MCF 10A (cell line): ENCODE data around the gene PTPRF. TPM values are rescaled to one million over a fixed set of nuclear protein-coding genes. Genes with fewer than 3 reads are reported as not detected.

Experiments
- BruUV-seq: library from RNA; stranded (reverse); fragments of 400-500 nt; replicated peaks from 2 replicates; lab custom pipeline; 2021; lab: Mats Ljungman, UMichigan
- CTCF ChIA-PET: fragments of 300-600 bp; sonication (Branson Sonifier 250); formaldehyde crosslinking; extraction: SDS; loops from one replicate; lab custom pipeline; 2021; ENCODE audit warnings: antibody characterized with exemption, inconsistent platforms; lab: Yijun Ruan, JAX
- POLR2A ChIA-PET: fragments of 300-600, 350-650 bp; sonication (Branson Sonifier 250); formaldehyde crosslinking; extraction: SDS; loops from one replicate; lab custom pipeline; 2020; ENCODE audit warnings: antibody characterized with exemption, inconsistent platforms; lab: Yijun Ruan, JAX
- DNase-seq: peaks from one replicate; pipeline ENCODE4 v3.0.0-alpha.2; 2018; ENCODE audit not compliant: unreplicated experiment
- H3K27ac Mint-ChIP-seq: one replicate; pipeline ENCODE4 v1.8.0; 2022; ENCODE audit warnings: mild to moderate bottlenecking, low read depth, mixed read lengths; ENCODE audit not compliant: unreplicated experiment
- H3K27me3 Mint-ChIP-seq: one replicate; pipeline ENCODE4 v1.8.0; 2022; ENCODE audit warnings: mixed read lengths; ENCODE audit not compliant: insufficient read depth, unreplicated experiment
- H3K36me3 Mint-ChIP-seq: one replicate; pipeline ENCODE4 v1.8.0; 2022; ENCODE audit warnings: mild to moderate bottlenecking, moderate library complexity, mixed read lengths; ENCODE audit not compliant: insufficient read depth, unreplicated experiment
- H3K4me1 Mint-ChIP-seq: one replicate; pipeline ENCODE4 v1.8.0; 2022; ENCODE audit warnings: mixed read lengths; ENCODE audit not compliant: insufficient read depth, unreplicated experiment
- H3K4me3 Mint-ChIP-seq: one replicate; pipeline ENCODE4 v1.8.0; 2022; ENCODE audit warnings: mild to moderate bottlenecking, moderate library complexity, mixed read lengths; ENCODE audit not compliant: unreplicated experiment
- H3K9me3 Mint-ChIP-seq: one replicate; pipeline ENCODE4 v1.8.0; 2022; ENCODE audit warnings: mixed read lengths; ENCODE audit not compliant: unreplicated experiment
- CTCF ChIP-seq: fragments of 200-600 bp; IDR thresholded peaks from one replicate; pipeline ENCODE4 v1.8.0; 2022; ENCODE audit warnings: antibody characterized with exemption, mild to moderate bottlenecking; ENCODE audit not compliant: unreplicated experiment
- intact Hi-C: fragments of 100-400 bp; cut with micrococcal nuclease; formaldehyde crosslinking; loops from 2 replicates; pipeline ENCODE4 v1.14.1; 2022
- total RNA-seq: library from RNA; stranded (reverse); gene quantifications from 2 replicates; pipeline ENCODE4 v1.2.3, GENCODE V29; 2022

The PTPRF gene
- total RNA-seq, 1 experiment from 2014 or later, result 67.2 TPM

GRCh38 chr1:43606624-43607023 lies 75.9 kb downstream of the PTPRF start:
- intact Hi-C loops, result no loop called here
- no peak for DNase-seq
- Mint-ChIP-seq H3K36me3 (peaks cover 37% of the 10 kb centered on the region), H3K4me3 (no peak overlapping the region), H3K4me1 (peaks cover 5% of the 10 kb centered on the region), H3K27ac (no peak overlapping the region), H3K9me3 (no peaks in the 10 kb centered on the region), H3K27me3 (no peaks in the 10 kb centered on the region)
- no peak for TF ChIP-seq CTCF
- ChIA-PET POLR2A (no interaction called here), CTCF (interaction anchor here (0.6 to 0.7 kb wide), 2 partner anchors 91 to 107 kb away, joined by 3 read pairs; no protein-coding TSS in a partner anchor)
- BruUV-seq, result no TSS peak

- H3K4me3 Mint-ChIP-seq, result no peak overlapping the region
- no peaks in the 10 kb centered on the region for H3K27me3 Mint-ChIP-seq
- H3K27ac Mint-ChIP-seq, result no peak overlapping the region
- no TSS peak for BruUV-seq
- intact Hi-C loops, result no loop called here
- H3K36me3 Mint-ChIP-seq, result peaks cover 39% of the 10 kb centered on the region
- ChIA-PET POLR2A (no interaction called here), CTCF (no interaction called here)
- DNase-seq, result no peak
- no peaks in the 10 kb centered on the region for H3K9me3 Mint-ChIP-seq
- no peak for TF ChIP-seq CTCF
- H3K4me1 Mint-ChIP-seq, result peaks cover 5% of the 10 kb centered on the region
Observed at GRCh38 chr1:43608827-43609226, 78.1 kb downstream of the PTPRF start.

DNA sequence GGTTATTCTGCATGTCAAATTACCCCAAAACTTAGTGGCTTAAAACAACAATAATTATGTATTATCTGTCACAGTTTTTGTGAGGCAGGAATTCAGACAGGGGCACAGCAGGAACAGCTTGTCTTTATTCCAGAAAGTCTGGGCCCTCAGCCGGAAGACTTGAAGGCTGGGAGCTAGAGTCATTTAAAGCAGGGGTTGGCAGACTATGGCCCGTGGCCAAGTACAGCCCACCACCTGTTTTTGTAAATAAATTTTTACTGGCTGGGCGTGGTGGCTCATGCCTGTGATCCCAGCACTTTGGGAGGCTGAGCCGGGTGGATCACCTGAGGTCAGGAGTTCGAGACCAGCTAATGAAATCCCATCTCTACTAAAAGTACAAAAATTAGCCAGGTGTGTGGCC lies 79.7 kb downstream of the PTPRF start:
- peaks cover 31% of the 10 kb centered on the region for H3K36me3 Mint-ChIP-seq
- no TSS peak for BruUV-seq
- H3K27me3 Mint-ChIP-seq, result no peaks in the 10 kb centered on the region
- H3K27ac Mint-ChIP-seq, result no peak overlapping the region
- ChIA-PET POLR2A (interaction anchor here (0.8 to 0.9 kb wide), 2 partner anchors 40 to 56 kb away, joined by 3 to 4 read pairs; partner anchors contain the start of gene KDM4A), CTCF (interaction anchor here (0.6 kb wide), 1 partner anchor 183 kb away, joined by 3 read pairs; no protein-coding TSS in a partner anchor)
- H3K9me3 Mint-ChIP-seq, result no peaks in the 10 kb centered on the region
- H3K4me1 Mint-ChIP-seq, result no peaks in the 10 kb centered on the region
- intact Hi-C loops, result no loop called here
- H3K4me3 Mint-ChIP-seq, result no peak overlapping the region
- no peak for DNase-seq
- no peak for TF ChIP-seq CTCF

GRCh38 chr1:43611950-43612349 lies 81.3 kb downstream of the PTPRF start:
- BruUV-seq, result no TSS peak

More at GRCh38 chr1:43611950-43612349, 81.3 kb downstream of the PTPRF start:
- Mint-ChIP-seq H3K4me3 (no peak overlapping the region), H3K4me1 (no peaks in the 10 kb centered on the region), H3K9me3 (no peaks in the 10 kb centered on the region), H3K36me3 (peaks cover 27% of the 10 kb centered on the region), H3K27me3 (no peaks in the 10 kb centered on the region), H3K27ac (no peak overlapping the region)
- intact Hi-C loops, result no loop called here
- ChIA-PET POLR2A (no interaction called here), CTCF (no interaction called here)
- TF ChIP-seq CTCF, result no peak
- DNase-seq, result no peak
